Fibroblast of skin of back (primary cell): ENCODE data around the gene SULT1A2. TPM values are rescaled to one million over a fixed set of nuclear protein-coding genes. Genes with fewer than 3 reads are reported as not detected.
"Not testable (repeated sequence)": the region's sequence is repeated elsewhere in the genome, so short reads cannot be mapped to it uniquely, and the experiment has no call there.

Experiments used
- DNase-seq: peaks from one replicate; pipeline ENCODE4 v3.0.0-alpha.2; 2013
- polyA plus RNA-seq, 2 experiments: library from polyadenylated mRNA; unstranded; fragments of 120-200 nt; gene quantifications; one replicate each; pipeline ENCODE4 v1.2.1, GENCODE V29; 2013; ENCODE audit not compliant: insufficient read length in 2 of 2

SULT1A2 gene
- polyA plus RNA-seq (2013, experiment 1 of 2; ENCODE audit: insufficient read length), result 0.10 TPM
- 0.14 TPM for polyA plus RNA-seq (2013, experiment 2 of 2; ENCODE audit: insufficient read length)

GRCh38 chr16:28596840-28597691 lies at the start of gene SULT1A2:
Gene SULT1A2, minus strand, starts transcription at chr16:28597050. Its CDS starts 1,120 bp downstream, at chr16:28595930.
- DNase-seq, result no peak

GRCh38 chr16:28639959-28640358 lies 43.1 kb upstream of the SULT1A2 start:
- DNase-seq, result not testable (repeated sequence)

DNA sequence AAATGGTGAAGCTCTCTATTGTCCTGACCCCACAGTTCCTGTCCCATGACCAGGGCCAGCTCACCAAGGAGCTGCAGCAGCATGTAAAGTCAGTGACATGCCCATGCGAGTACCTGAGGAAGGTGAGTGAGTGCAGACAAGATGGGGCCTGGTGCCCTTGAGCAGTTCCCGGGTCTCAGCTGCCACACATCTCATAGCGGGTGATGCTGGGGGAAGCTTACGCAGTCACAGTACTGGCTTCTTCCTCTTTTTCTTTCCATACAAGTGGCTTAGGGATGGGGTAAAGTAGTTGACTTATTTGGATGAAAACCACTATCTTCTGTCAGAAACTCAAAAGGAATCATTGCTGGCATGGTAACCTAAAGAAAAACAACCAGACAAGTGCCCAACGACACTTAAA lies 41.5 kb upstream of the SULT1A2 start:
- DNase-seq, result not testable (repeated sequence)

GRCh38 chr16:28637765-28638164 lies 40.9 kb upstream of the SULT1A2 start, which contains the start of gene NPIPB8:
Gene NPIPB8, plus strand, starts transcription at chr16:28638065. Its CDS starts 296 bp downstream, at chr16:28638361.
- DNase-seq, result not testable (repeated sequence)

DNA sequence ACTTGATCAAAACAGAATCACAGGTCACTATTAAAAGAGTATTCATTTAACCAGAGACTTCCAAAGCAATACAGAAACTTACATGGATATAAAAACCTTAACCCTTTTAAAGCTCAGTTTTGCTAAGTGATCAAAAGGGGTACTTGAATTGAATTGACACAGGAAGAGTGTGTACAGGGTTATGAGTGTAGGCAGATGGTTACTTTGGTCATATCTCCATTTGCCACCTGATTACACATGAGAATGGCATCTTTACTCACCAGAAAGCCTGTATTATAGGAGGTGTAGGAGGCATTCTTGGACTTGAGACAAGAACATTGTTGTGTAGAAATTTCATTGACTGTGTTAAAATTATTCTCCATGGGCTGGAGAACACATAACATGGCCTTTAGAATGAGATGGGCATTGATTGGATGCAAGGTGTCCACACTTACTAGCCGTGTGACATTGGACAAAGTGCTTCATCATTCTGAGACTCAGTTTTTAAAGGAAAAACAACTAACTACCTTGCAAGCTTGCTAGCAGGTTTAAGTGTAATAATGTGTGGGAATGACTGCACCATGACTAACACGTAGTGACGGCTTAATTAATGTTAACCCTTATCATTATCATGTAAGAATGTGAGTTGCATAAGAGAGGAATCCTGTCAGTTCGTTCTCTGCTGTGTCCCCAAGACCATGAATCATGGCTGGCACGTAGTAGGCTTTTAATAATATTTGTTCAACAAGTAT lies 39.4 kb upstream of the SULT1A2 start:
- peak; percentile 50 for DNase-seq

DNA sequence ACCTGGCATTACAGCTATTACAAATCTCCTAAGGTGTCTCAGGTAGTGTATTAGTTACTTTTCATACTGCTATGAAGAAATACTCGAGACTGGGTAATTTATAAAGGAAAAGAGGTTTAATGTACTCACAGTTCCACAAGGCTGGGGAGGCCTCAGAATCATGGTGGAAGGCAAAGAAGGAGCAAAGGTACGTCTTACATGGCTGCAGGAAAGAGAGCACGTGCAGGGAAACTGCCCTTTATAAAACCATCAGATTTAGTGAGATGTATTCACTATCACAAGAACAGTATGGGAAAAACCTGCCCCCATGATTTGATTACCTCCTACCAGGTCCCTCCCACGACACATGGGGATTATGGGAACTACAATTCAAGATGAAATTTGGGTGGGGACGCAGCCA lies 34.1 kb upstream of the SULT1A2 start:
- not testable (repeated sequence) for DNase-seq

GRCh38 chr16:28623172-28623711 lies 26.4 kb upstream of the SULT1A2 start:
- no peak for DNase-seq

DNA sequence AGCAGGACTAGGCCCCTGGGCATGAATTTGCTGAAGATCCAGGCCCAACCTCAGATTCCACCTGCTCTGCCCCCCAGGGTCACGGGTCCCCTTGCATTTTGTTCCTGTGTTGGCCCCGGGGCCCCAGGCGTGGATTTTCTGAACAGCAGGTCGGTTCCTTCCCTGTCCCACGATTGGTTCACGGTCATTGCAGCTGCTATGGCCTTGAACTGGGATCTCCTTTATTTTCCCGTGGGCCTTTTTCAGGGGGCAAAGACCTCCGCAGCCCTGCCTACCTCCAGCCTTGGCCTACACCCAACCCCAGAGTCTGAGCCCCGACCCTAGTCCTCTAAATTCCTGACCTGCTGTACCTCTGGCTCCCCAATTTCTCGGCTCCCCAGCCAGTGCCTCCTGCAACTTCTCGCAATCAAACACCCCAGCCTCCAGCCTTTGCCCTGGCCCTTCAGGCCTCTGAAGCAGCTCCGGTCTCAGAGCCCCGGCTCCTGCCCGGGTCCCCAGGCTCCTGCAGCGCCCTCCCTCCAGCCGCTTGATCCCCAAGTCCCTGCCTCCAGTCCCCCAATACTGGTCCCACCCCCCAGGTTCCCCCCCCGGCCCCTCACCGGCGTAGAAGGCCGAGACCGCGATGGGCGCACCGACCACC lies 25.8 kb upstream of the SULT1A2 start:
- DNase-seq, result not testable (repeated sequence)

- DNase-seq, result no peak
Observed at GRCh38 chr16:28621481-28622155, 24.8 kb upstream of the SULT1A2 start.

DNA sequence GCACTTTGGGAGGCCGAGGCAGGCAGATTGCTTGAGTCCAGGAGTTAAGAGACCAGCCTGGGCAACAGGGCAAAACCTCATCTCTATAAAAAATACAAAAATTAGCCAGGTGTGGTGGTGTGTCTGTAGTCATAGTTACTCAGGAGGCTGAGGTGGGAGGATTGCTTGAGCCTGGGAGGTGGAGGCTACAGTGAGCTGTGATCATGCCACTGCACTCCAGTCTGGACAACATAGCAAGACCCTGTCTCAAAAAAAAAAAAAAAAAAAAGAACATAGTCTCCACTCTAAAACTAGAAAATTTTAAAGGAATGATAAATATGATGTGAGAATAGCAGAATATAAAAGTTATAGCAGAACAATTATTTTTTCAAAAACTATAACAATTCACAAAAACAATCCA lies 23.5 kb upstream of the SULT1A2 start:
- DNase-seq, result not testable (repeated sequence)

DNA sequence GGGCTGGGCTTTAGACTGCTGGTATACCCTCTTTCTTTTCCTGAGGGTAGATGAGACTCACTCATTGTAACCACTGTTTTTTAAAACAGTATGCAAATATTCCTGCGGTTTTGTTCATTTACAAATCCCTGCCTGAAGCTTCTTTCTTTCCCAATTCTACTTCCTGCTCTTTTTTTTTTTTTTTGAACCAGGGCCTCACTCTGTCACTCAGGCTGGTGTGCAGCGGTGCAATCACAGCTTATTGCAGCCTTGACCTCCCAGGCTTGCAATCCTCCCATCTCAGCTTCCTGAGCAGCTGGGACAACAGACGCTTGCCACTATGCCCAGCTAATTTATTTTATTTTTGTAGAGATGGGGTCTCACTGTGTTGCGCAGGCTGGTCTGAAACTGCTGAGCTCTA lies 21.0 kb upstream of the SULT1A2 start:
- DNase-seq, result no peak

DNA sequence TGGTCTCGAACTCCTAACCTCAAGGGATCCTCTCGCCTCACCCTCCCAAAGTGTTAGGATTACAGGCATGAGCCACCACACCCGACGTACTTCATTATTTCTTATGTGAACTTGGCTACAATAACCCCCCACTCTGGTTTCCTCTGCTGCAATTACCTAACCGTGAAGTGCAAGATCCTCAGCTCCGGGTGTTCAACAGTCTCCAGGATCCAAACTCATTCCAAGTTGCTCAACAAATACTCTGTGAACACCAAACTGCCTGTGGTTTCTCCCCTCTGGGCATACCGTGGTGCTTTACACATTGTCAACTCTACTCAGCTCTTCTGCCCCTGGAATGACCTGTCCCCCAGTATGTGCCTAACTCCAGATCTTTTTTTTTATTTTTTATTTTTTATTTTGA lies 19.8 kb upstream of the SULT1A2 start:
- DNase-seq, result no peak

DNA sequence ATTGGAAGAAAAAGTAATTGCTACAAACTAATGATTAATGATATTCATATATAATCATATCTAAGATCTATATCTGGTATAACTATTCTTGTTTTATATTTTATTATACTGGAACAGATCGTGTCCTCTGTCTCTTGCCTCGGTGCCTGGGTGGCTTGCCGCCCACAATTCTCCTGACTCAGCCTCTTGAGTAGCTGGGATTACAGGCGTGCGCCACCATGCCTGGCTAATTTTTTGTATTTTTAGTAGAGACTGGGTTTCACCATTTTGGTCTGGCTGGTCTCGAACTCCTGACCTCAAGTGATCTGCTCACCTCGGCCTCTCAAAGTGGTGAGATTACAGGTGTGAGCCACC lies 19.4 kb upstream of the SULT1A2 start:
- not testable (repeated sequence) for DNase-seq

- peak; percentile 34 for DNase-seq
Observed at GRCh38 chr16:28615486-28616223, 18.8 kb upstream of the SULT1A2 start.

DNA sequence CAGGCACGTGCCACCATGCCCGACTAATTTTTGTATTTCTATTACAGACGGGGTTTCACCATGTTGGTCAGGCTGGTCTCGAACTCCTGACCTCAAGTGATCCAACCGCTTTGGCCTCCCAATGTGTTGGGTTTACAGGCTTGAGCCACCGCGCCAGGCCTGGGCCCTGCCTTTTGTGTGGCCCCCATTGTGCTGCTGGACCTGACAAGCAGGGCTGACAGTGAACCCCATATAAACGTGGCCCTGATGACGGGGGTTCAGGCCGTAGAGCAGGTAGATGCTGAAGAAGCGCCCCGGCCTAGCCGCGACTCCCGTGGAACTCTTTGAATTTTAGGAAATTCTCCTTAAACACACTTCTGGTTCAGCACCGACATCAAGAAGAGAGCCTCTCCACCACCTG lies 17.7 kb upstream of the SULT1A2 start:
- not testable (repeated sequence) for DNase-seq

GRCh38 chr16:28613912-28614311 lies 17.1 kb upstream of the SULT1A2 start:
- not testable (repeated sequence) for DNase-seq

DNA sequence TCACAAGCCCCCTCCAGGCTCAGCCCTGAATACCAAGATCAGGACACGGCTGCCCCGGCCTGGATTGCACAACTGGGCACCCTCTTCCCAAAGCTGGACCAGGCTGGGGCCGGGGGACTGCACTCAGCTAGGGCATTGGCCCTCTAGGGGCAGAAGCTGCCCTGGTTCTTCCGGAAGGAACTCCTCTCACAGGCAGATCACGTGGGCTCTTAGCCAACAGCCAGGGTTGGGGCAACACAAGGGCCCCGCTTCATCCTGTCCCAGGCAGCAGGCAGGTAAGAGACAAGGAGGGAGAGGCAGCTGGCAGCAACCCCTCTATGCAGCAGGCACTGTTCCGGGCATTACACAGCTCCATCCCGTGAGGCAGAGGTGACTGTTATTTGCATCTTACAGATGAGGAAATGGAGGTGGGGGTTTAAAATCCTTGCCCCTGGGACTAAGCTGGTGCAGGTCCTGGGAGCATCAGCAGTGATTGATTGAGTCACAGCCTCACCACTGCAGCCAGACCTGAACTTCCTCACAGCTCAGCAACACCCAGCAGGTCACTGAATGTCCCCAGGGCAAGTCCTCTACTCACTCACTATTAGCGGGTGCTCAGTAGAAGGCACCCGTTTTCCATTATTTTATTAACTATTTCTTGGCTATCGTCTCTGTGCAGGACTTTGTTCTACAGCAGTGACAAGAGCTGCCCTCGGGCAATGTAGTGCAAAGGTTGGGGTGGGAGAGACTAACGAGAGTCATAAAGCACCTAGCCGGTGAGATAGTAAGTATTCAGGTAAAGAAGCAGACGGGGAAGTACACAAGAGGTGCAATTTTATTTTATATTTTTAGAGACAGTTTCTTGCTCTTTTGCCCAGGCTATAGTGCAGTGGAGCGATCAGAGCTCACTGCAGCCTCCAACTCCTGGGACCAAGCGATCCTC lies 15.8 kb upstream of the SULT1A2 start:
- not testable (repeated sequence) for DNase-seq

- no peak for DNase-seq
Observed at GRCh38 chr16:28610595-28611191, 13.8 kb upstream of the SULT1A2 start.
